CD4-positive, alpha-beta T cell treated with Interleukin-4 for 4 hours (primary cell): ENCODE results near the gene IDE.
A peak's percentile ranks its signal among the peaks of the same experiment; 100 is the strongest.

Experiments
- DNase-seq: peaks from one replicate; pipeline ENCODE4 v3.0.0-alpha.2; 2020

IDE gene

GRCh38 chr10:92562424-92562823 is 11.5 kb downstream of the IDE start:
- no peak for DNase-seq

GRCh38 chr10:92559046-92559445 is 14.8 kb downstream of the IDE start:
- DNase-seq, result no peak

- no peak for DNase-seq
These were observed 19.9 kb downstream of the IDE start for GRCh38 chr10:92553959-92554358.

- DNase-seq, result no peak
These were observed 21.6 kb downstream of the IDE start for GRCh38 chr10:92552310-92552709.

- DNase-seq, result no peak
These were observed 23.0 kb downstream of the IDE start for GRCh38 chr10:92550924-92551323.

- DNase-seq, result no peak
These were observed 26.2 kb downstream of the IDE start for GRCh38 chr10:92547676-92548075.

- DNase-seq, result no peak
These were observed 28.3 kb downstream of the IDE start for GRCh38 chr10:92545556-92545955.

GRCh38 chr10:92544296-92544695 is 29.6 kb downstream of the IDE start:
- peak; percentile 7 for DNase-seq

- no peak for DNase-seq
These were observed 31.4 kb downstream of the IDE start for GRCh38 chr10:92542458-92542857.

- DNase-seq, result no peak
These were observed 32.3 kb downstream of the IDE start for GRCh38 chr10:92541583-92541982.

GRCh38 chr10:92538231-92538958 is 35.5 kb downstream of the IDE start:
- DNase-seq, result no peak

- no peak for DNase-seq
These were observed 42.9 kb downstream of the IDE start for GRCh38 chr10:92530891-92531535.

GRCh38 chr10:92530421-92530820 is 43.5 kb downstream of the IDE start:
- DNase-seq, result no peak

GRCh38 chr10:92527716-92528115 is 46.2 kb downstream of the IDE start:
- no peak for DNase-seq

- DNase-seq, result no peak
These were observed 50.3 kb downstream of the IDE start for GRCh38 chr10:92523639-92524038.

- peak; percentile 81 for DNase-seq
These were observed 56.7 kb downstream of the IDE start for GRCh38 chr10:92517034-92517655.

- DNase-seq, result no peak
These were observed 65.0 kb downstream of the IDE start for GRCh38 chr10:92508866-92509265.

- DNase-seq, result no peak
These were observed 67.6 kb downstream of the IDE start for GRCh38 chr10:92506336-92506735.

- no peak for DNase-seq
These were observed 68.8 kb downstream of the IDE start for GRCh38 chr10:92505044-92505443.

GRCh38 chr10:92502296-92502808 is 71.5 kb downstream of the IDE start:
- no peak for DNase-seq

- DNase-seq, result no peak
These were observed 80.5 kb downstream of the IDE start for GRCh38 chr10:92493362-92493761.

- DNase-seq, result no peak
These were observed 81.1 kb downstream of the IDE start for GRCh38 chr10:92492748-92493240.

GRCh38 chr10:92490387-92490786 is 83.5 kb downstream of the IDE start:
- no peak for DNase-seq

GRCh38 chr10:92486637-92487036 is 87.3 kb downstream of the IDE start:
- DNase-seq, result peak; percentile 2
